GM19351 (cell line): Measurements from ENCODE around the gene CARS2.

Experiments used
- ATAC-seq: cut with Tn5 transposase; IDR thresholded peaks from one replicate; pipeline ENCODE4 v1.9.1; 2021; ENCODE audit warnings: mild to moderate bottlenecking, moderate library complexity; ENCODE audit not compliant: unreplicated experiment

CARS2 gene

GRCh38 chr13:110653851-110654250 lies 52.1 kb downstream of the CARS2 start:
- ATAC-seq, result no peak

DNA sequence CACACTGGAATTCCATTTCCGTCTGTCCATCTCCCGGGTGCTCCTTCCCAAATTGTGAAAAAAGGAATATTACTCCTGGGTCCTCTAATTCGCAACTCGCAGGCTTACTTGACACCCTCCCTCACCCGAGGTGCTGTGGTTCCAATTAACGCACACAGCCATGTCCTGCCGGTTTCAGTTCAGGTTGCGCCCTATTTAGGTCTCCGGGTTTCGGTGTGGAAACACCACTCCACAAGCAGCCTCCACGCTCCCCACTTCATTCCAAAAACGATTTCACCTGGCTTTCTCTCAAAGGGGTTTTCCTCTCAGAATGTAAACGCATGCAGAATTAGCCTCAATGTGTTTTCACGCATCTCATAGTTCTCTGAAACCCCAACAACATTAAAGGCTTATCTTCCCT lies 52.6 kb downstream of the CARS2 start:
- ATAC-seq, result no peak

- ATAC-seq, result no peak
These were observed 53.2 kb downstream of the CARS2 start for GRCh38 chr13:110652764-110653163.

DNA sequence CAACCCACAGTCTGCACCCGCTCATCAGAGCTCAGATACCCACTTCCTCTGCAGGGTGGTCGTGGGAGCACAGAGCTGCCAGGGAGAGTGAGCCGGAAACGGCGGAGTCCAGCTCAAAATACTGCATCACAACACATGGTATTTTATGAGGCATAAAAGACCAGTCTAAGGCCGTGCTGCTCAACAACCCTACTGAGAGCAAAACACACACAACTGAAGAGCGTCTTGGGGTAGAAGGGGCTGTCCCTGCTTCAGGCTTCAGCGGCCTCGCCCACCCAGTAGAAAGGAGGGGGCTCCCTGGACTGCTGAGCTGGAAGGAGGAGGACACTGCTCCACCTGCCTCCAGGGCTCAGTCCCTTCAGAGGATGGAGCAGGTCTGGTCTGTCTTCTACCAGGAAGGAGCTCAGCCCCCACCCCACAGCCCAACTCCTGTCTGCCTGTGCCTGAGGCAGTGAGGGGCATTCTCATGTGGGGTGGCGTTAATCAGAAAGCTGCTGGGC lies 53.6 kb downstream of the CARS2 start:
- ATAC-seq, result no peak

GRCh38 chr13:110651726-110652230 lies 54.1 kb downstream of the CARS2 start:
- ATAC-seq, result no peak

DNA sequence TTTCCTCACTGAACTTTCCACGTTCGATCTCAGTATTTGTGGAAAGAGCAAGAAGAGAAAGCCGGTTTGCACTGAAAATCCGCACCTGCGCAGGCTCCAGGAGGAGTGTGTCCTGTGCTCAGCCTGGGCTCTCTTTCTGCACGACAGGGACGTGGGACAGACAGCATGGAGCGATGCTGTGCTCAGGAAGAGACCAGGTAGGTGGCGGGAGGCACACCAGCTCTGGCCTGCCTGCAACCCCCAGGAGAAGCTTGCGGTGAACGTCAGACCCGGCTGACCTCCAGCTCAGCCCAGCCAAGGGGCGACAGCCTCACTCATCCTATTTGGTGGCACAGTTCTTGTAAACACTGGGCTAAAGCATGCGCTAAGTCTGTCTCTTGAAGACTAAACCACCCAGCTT lies 54.6 kb downstream of the CARS2 start:
- ATAC-seq, result no peak

DNA sequence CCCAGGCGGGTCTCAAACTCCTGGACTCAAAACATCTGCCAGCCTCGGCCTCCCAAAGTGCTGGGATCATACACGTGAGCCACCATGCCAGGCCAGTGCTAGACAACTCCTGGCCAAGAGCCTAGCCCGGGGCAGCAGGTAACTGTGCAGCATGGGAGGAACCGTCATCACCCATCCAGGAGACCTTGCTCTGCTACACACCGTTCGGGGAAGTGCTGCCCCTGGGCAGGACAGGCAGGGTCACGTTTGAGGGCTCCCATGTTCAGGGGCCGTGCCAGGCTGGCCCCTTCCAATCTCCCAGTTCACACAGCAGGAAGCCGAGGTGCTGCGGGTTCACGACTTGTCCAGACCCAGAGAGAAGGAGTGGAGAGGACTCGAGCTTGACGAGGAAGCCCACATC lies 55.5 kb downstream of the CARS2 start:
- no peak for ATAC-seq

DNA sequence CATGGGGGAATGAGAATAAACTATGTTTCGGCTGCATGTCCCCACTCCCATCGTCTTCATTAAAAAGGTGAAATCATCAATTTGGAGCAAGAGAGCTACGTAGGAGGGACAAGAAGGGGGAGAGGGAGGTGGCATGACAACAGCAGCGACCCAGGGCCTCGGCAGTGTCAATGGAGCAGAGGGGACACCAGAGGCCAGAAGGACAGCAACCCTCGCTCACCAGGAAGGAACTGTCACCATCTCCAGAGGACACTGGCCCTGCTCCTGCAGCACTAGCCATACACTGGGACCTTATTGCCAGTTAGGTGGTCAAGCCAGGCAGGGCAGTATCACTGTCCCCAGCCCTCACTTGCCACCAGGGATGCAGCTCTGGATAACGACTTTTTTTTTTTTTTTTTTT lies 56.4 kb downstream of the CARS2 start:
- ATAC-seq, result no peak

- ATAC-seq, result no peak
These were observed 57.0 kb downstream of the CARS2 start for GRCh38 chr13:110648848-110649421.

DNA sequence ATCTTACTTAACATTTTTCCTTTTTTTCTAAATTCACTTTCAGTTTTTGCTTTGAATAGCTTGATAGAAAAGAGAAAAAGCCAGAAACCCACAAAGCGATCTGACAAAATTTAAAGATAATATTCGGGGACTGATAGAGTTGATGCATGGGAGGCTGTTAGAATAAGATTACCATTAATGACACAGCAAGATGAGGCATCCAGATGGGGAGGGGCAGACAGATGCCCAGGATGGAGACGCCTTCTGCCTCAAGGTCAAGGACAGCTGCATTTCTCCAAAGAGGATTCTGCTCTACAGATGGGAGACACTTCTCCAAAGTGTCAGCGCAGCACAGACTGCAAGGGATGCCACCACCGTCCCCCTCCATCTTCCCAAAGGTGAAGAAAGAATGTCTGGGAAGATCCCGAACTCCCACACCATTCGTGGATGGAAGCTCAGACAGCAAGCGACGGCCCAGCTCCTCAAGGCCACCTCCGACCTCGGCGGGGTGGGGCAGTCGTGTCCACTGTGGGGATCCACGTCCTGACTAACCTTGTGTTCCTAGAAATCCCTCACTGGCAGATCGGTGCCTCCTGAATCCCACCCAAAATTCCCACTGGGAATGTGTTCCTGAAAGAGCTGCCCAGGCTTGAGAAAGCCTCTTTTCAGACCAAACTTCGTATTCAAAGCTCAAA lies 57.6 kb downstream of the CARS2 start:
- ATAC-seq, result no peak

DNA sequence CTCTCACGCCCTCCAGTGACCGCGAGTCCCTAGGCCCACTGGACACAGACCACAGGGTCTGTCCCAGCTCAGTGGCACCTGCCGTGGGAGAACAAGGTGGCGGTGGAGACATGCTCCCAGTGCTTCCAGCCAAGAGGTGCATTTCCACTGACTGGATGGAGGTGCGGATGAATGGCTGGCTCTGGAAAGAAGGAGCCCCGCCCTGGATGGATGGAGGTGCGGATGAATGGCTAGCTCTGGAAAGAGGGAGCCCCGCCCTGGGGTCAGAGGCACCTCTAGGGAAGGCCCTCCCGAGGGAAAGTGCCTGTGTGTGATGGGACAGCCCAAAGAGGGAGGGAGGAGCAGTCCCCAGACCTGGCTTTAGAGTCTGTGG lies 58.6 kb downstream of the CARS2 start:
- ATAC-seq, result no peak

DNA sequence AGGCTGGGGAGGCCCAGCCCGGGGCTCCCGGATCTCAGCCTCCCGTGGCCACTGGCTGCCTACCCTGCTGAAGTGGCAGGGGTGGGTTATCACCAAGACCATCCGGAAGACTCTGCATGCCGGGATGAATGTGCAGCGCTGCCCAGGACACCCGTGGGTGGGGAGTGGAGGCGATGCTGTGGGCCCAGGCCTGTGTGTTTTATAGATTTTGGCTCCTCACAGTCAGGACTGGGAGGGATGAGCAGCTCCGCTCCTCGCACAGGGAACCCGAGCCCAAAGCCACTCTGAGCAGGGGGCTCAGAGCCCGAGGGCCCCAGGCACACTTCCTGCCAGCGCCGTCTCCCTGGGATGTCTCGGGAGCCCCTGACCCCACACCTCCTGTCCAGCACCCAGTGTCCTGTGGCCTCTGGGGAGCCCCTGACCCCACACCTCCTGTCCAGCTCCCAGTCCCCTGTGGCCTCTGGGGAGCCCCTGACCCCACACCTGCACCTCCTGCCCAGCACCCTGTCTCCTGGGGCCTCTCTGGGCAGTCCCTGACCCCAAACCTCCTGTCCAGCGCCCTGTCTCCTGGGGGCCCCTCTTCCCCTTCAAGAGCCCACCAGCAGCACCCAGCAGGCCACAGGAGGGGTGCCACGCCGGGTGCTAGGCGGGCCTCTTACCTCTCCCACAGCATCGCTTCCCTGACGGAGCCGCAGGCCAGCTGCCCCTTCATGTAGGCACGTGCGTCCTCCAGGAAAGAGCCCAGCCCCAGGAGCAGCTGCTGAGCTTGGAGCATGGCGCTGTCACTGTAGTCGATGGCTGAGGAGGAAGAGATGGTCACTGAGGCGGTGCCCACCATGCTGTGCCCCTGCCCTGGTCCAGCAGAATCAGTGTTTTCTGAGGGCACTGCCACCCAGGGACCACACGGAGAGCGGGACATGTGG lies 59.2 kb downstream of the CARS2 start:
- no peak for ATAC-seq

DNA sequence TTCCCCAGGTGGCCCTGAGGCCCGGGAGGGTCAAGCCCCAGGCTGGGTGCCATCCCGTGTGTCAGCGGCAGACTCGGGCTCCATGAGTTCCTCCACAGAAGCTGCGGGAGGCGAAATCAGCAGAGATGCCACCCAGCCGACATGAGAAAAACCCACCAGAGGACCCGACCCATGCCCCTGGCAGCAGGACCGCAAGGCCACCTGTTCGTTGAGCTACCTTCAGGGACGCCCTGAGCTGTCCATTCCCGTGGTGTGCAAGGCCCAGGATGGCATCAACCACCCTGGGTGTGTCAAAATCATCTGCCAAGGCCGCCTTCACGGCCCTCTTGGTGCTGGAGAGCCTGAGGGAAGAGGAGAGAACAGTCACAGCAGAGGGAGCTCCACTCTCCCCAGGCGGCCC lies 60.2 kb downstream of the CARS2 start:
- ATAC-seq, result no peak

- peak; percentile 78 for ATAC-seq
These were observed 60.9 kb downstream of the CARS2 start for GRCh38 chr13:110644892-110645521.

GRCh38 chr13:110643768-110644421 lies 62.0 kb downstream of the CARS2 start:
- no peak for ATAC-seq

DNA sequence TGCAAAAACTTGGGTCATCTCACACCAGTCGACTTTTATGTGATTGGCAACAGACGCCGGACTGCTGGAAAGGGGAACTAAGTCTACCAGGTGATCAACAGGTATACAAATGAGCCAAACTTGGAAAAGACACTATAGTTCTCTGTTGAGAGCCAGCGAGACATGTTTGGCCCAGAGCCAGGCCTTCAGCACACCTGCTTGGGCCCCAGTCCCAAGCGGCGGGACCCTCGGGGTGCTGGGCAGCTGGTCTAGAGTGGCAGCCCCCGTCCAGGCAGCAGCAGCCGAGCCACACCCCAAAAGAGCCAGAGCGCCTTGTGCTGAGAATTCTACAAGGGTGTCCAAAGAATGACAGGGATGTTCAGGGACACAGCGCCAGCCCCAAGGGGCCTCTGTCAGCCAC lies 62.6 kb downstream of the CARS2 start:
- no peak for ATAC-seq

DNA sequence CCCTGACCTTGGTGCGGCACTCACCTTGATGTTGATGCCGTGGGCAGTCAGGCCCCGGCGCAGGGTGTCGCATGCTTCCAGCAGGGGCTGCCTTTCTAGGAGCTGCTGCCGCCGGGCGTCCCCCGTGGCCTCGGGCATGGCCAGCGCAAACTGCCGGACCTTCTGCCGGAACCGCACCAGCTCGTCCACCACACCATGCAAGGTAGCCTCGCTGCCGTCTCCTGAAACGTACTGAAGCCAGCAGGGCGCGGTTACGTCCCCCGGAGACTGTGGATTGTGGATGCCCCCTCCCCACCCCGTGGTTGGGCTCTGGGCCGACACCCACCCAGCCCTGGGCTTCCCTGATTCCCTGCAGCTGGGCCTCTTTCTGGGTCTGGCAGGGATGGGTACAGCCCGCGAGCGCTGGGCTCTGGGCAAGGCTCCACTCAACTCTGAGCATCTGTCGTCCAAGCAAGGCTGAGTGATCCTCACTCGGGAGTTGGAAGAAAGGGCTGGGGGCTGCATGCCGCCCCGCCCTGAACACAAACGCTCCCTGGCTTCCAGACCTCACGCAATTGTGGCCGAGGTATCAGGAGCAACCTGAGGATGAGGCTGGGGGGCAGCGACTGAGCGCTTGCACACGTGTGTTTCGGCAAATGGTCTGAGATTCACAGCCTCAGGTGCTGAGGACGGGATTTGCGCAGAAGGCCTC lies 63.5 kb downstream of the CARS2 start:
- ATAC-seq, result no peak

- ATAC-seq, result no peak
These were observed 64.6 kb downstream of the CARS2 start for GRCh38 chr13:110641055-110642015.

- no peak for ATAC-seq
These were observed 65.3 kb downstream of the CARS2 start for GRCh38 chr13:110640591-110641029.
